Smooth muscle cell of the umbilical artery (primary cell): Measurements from ENCODE around the gene RXFP4. TPM values are rescaled to one million over a fixed set of nuclear protein-coding genes. Genes with fewer than 3 reads are reported as not detected.

Experiments
- total RNA-seq: library from RNA; depleted of rRNA; stranded (reverse); fragments of >200 nt; gene quantifications from 2 replicates; pipeline ENCODE4 v1.2.3, GENCODE V29; 2014

Gene RXFP4
- 0.30 TPM in 1 of 2 replicates, not detected in the other for total RNA-seq

GRCh38 chr1:155940993-155941844 is at the start of gene RXFP4:
RXFP4 (plus strand) TSS chr1:155941638; CDS start chr1:155941710, 72 bp downstream.

GRCh38 chr1:155911156-155912055 is 30.0 kb upstream of the RXFP4 start, which contains the start of gene RIT1:
RIT1 (minus strand) TSS chr1:155911349; CDS start chr1:155910761, 588 bp downstream.

GRCh38 chr1:155934097-155934935 is 7.1 kb upstream of the RXFP4 start, which contains the start of gene KHDC4:
KHDC4 (minus strand) TSS chr1:155934413; CDS start chr1:155934373, 40 bp downstream.

GRCh38 chr1:155978325-155978972 is 37.0 kb downstream of the RXFP4 start, which contains the start of gene ARHGEF2:
ARHGEF2 (minus strand) TSS chr1:155978547; CDS start chr1:155978427, 120 bp downstream.

Other genes starting within 250 kb of the RXFP4 start
- 32.7 and 42.5 TPM in 2 replicates for gene GON4L, start 84.4 kb upstream of the RXFP4 start, total RNA-seq
- 46.9 and 65.6 TPM in 2 replicates for gene SYT11, start 82.1 kb upstream of the RXFP4 start, total RNA-seq
- gene RIT1, start 30.3 kb upstream of the RXFP4 start, total RNA-seq, result 51.5 and 55.8 TPM in 2 replicates
- gene KHDC4, start 7.2 kb upstream of the RXFP4 start, total RNA-seq, result 32.1 and 32.8 TPM in 2 replicates
- gene ARHGEF2, start 36.9 kb downstream of the RXFP4 start, total RNA-seq, result 90.3 and 107 TPM in 2 replicates
- gene SSR2, start 79.3 kb downstream of the RXFP4 start, total RNA-seq, result 606 and 1,121 TPM in 2 replicates
- 10.7 and 19.0 TPM in 2 replicates for gene UBQLN4, start 112.2 kb downstream of the RXFP4 start, total RNA-seq
- 32.4 and 57.6 TPM in 2 replicates for gene LAMTOR2, start 113.1 kb downstream of the RXFP4 start, total RNA-seq
- not detected in 2 replicates for gene RAB25, start 119.5 kb downstream of the RXFP4 start, total RNA-seq
- gene MEX3A, start 140.8 kb downstream of the RXFP4 start, total RNA-seq, result 3.3 and 7.4 TPM in 2 replicates
- 365 and 755 TPM in 2 replicates for gene LMNA, start 173.1 kb downstream of the RXFP4 start, total RNA-seq
- gene SEMA4A, start 211.9 kb downstream of the RXFP4 start, total RNA-seq, result 0.55 and 0.59 TPM in 2 replicates